BJ (cell line): ENCODE measurements around the gene NADK2. TPM values are rescaled to one million over a fixed set of nuclear protein-coding genes. Genes with fewer than 3 reads are reported as not detected.

Experiments used
- CTCF ChIA-PET: fragments of 350-600 bp; formaldehyde crosslinking; extraction: SDS; loops from one replicate; lab custom pipeline; 2021; ENCODE audit warnings: antibody characterized with exemption, inconsistent platforms; lab: Yijun Ruan, JAX
- POLR2A ChIA-PET: fragments of 300-600 bp; sonication (Branson Sonifier 250); formaldehyde crosslinking; extraction: SDS; loops from one replicate; lab custom pipeline; 2021; ENCODE audit warnings: antibody characterized with exemption; lab: Charles Lee
- DNase-seq: peaks from one replicate; pipeline ENCODE4 v3.0.0-alpha.2; 2011; ENCODE audit warnings: low read depth
- H3K27me3 ChIP-seq: 2 replicates; pipeline ENCODE4 v1.6.0; 2011; ENCODE audit warnings: low read length; ENCODE audit not compliant: control insufficient read depth, insufficient read depth
- H3K36me3 ChIP-seq: 2 replicates; pipeline ENCODE4 v1.5.1; 2011; ENCODE audit warnings: low read length; ENCODE audit not compliant: control insufficient read depth, insufficient read depth
- H3K4me3 ChIP-seq: 2 replicates; pipeline ENCODE4 v1.5.1; 2011; ENCODE audit warnings: low read depth, mild to moderate bottlenecking, control low read depth, low read length
- polyA plus RNA-seq: library from polyadenylated mRNA; depleted of rRNA; stranded (reverse); fragments of >200 nt; gene quantifications from 2 replicates; pipeline ENCODE4 v1.2.3, GENCODE V29; 2011
- TF ChIP-seq, protein P1 (sequence below): IDR thresholded peaks from 2 replicates; pipeline ENCODE4 v1.5.1; 2011; ENCODE audit warnings: low read depth, mild to moderate bottlenecking, control low read depth, inconsistent platforms, low read length, moderate library complexity; ENCODE audit not compliant: insufficient read depth

NADK2 gene
- polyA plus RNA-seq, 1 experiment, result 7.2 TPM

DNA sequence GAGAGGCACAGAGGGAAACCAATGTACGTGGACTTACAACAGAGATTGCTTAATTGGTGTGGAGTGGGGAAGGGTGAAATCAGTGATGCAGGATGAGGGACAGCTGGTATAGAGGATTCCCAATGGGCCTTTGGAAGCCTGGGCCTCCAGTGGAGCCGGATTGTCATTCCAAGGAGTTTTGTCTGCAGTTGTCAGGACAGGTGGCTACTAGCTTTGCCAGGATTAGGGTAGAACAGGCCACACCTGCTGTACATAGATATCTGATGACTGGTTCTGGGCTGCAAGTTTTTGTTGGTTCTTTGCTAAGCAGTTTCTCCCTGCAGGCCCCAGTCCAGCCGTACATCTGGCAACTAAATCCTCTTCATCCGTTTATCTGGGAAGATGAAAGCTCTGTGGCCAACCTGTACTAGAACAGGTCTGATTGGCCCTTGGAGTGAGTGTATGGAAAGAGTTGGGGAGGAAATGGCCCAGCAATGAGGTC is 85.6 kb downstream of the NADK2 start:
- ChIA-PET POLR2A (no interaction called here), CTCF (interaction anchor here (0.6 to 1.3 kb wide), 2 partner anchors 77 to 719 kb away, joined by 3 to 5 read pairs; no protein-coding TSS in a partner anchor)
- DNase-seq, result no peak
- peaks cover 5% of the 10 kb centered on the region for H3K36me3 ChIP-seq
- TF ChIP-seq, protein P1, sequence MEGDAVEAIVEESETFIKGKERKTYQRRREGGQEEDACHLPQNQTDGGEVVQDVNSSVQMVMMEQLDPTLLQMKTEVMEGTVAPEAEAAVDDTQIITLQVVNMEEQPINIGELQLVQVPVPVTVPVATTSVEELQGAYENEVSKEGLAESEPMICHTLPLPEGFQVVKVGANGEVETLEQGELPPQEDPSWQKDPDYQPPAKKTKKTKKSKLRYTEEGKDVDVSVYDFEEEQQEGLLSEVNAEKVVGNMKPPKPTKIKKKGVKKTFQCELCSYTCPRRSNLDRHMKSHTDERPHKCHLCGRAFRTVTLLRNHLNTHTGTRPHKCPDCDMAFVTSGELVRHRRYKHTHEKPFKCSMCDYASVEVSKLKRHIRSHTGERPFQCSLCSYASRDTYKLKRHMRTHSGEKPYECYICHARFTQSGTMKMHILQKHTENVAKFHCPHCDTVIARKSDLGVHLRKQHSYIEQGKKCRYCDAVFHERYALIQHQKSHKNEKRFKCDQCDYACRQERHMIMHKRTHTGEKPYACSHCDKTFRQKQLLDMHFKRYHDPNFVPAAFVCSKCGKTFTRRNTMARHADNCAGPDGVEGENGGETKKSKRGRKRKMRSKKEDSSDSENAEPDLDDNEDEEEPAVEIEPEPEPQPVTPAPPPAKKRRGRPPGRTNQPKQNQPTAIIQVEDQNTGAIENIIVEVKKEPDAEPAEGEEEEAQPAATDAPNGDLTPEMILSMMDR, result no peak
- no peaks in the 10 kb centered on the region for H3K27me3 ChIP-seq
- no peak overlapping the region for H3K4me3 ChIP-seq

DNA sequence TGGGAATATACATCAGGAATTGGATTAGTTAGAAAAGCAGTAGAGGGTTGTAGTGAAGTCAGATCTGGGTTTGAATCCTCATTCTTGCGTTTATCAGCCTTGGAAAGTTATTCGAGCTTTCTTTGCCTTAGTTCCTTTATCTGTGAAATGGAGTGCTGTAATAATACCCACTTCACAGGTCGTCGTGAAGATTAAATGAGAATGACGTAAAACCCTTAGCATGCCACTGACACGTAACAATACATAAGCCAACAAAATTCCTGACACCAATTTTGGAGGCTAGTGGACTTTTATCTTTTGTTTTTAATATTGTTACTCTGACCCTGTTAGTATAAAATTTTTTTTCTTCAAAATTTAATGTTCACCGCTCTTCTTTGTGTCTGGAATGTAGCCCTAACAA is 86.4 kb downstream of the NADK2 start:
- Histone ChIP-seq H3K36me3 (peaks cover 2% of the 10 kb centered on the region), H3K27me3 (no peaks in the 10 kb centered on the region), H3K4me3 (no peak overlapping the region)
- TF ChIP-seq, protein P1, result no peak
- DNase-seq, result no peak
- POLR2A ChIA-PET, result no interaction called here
- CTCF ChIA-PET, result no interaction called here

DNA sequence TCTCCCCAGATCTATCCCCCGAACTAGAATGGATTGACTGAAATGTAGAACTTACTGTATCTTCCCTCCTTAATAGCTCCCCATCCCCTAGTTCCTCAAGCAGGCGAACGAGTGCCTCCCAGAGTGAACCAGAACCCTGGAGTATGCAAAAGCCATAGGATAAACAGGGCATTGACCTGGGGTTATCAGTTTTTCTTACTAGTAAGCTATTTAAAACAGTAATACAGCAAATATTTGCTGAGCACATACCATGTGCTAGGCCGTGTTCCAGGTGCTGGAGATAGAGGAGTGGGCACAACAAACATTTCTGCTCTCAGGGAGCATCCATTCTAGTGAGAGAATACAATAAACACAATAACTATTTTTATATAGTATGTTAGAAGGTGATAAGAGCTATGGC is 88.0 kb downstream of the NADK2 start:
- no peaks in the 10 kb centered on the region for H3K27me3 ChIP-seq
- peaks cover 1% of the 10 kb centered on the region; the same call in 1 of the 2 replicates for H3K36me3 ChIP-seq
- TF ChIP-seq, protein P1, result no peak
- DNase-seq, result no peak
- H3K4me3 ChIP-seq, result peak overlapping the region; percentile 86
- CTCF ChIA-PET, result interaction anchor here (0.8 to 2.1 kb wide), 4 partner anchors 12 to 88 kb away, joined by 3 to 8 read pairs (median 3); partner anchors contain the start of gene NADK2
- POLR2A ChIA-PET, result no interaction called here

DNA sequence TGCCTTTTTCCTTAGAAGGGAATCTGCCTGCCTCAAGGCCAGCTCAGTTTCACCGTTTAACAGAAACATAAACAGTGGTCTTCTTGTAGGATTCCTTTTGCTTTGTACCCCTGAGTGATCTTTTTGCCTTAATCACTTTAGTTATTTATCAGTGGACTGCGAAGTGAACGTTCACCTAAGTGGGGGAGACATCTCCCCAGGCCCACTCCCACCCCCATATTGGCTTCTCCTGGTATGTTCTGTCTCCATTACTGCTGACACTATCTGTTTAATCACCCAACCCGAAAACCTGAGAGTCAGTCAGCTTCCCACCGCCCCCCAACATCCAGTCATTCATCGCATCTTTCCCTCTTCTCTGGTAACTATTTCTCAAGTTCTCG is 88.4 kb downstream of the NADK2 start:
- TF ChIP-seq, protein P1, result no peak
- Histone ChIP-seq H3K27me3 (no peaks in the 10 kb centered on the region), H3K4me3 (peak overlapping the region; percentile 86), H3K36me3 (peaks cover 1% of the 10 kb centered on the region; the same call in 1 of the 2 replicates)
- POLR2A ChIA-PET, result no interaction called here
- no peak for DNase-seq
- CTCF ChIA-PET, result interaction anchor here (1.0 to 2.1 kb wide), 4 partner anchors 12 to 89 kb away, joined by 3 to 8 read pairs (median 4); partner anchors contain the start of gene NADK2

DNA sequence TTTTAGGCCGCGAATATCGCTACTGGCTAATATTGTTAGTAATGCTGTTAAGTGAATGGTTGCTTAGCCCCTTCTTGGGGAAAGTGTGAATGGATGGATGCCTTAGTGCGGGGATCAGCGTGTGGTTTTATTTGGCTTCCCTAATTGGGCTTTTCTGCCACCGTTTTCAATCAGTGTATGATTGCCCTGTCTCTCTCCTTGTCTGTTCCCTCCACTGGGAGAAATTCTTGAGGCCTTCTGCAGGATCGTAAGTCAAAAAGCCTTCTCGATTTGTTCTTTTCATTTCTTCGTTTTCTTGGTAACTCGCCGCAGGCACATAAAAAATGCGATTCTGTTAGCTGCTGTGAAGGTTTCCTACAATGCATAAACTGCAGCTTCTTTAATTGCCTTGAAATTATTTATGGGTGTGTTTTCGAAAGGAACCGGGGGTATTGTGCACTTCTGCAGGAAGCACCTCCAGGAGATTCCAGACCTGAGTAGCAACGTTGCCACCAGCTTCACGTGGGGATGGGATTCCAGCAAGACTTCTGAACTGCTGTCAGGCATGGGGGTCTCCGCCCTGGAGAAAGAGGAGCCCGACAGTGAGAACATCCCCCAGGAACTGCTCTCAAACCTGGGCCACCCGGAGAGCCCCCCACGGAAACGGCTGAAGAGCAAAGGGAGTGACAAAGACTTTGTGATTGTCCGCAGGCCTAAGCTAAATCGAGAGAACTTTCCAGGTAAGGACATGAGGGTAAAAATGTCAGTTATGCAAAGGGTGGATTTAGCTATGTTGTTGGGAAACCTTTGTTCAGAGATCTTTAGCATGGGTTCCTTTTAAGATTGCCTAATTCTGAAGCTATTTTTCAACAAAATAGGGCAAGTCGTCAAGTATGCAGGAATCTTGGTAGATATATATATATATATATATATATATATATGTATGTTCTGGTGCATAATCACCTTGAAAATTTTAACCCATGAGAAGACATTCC is 89.1 kb downstream of the NADK2 start:
- TF ChIP-seq, protein P1, result no peak
- POLR2A ChIA-PET, result interaction anchor here (0.6 kb wide), 1 partner anchor 24 kb away, joined by 3 read pairs; no protein-coding TSS in a partner anchor
- peaks cover 1% of the 10 kb centered on the region; the same call in 1 of the 2 replicates for H3K36me3 ChIP-seq
- CTCF ChIA-PET, result interaction anchor here (0.6 to 2.1 kb wide), 6 partner anchors 12 to 384 kb away, joined by 3 to 8 read pairs (median 4); partner anchors contain the start of gene NADK2
- H3K27me3 ChIP-seq, result no peaks in the 10 kb centered on the region
- DNase-seq, result no peak
- H3K4me3 ChIP-seq, result peak overlapping the region; percentile 86
